D721Med (cell line): ENCODE results near the gene C7orf25.

Experiments used
- DNase-seq: peaks from one replicate; pipeline ENCODE4 v3.0.0; 2011; ENCODE audit warnings: low spot score; ENCODE audit not compliant: insufficient read length
- FAIRE-seq: peaks from 2 replicates; lab custom pipeline; 2011; peaks lifted over from hg19 to GRCh38; lab: Jason Lieb, UNC
- TF ChIP-seq, protein P1 (sequence below): IDR thresholded peaks from 2 replicates; pipeline ENCODE4 v1.5.1; 2012; ENCODE audit warnings: mild to moderate bottlenecking, control low read depth; ENCODE audit not compliant: insufficient read depth; ENCODE audit errors: missing control alignments

The C7orf25 gene

GRCh38 chr7:42950417-42950816 lies 38.5 kb upstream of the C7orf25 start:
- FAIRE-seq: no peak
- DNase-seq: no peak
- TF ChIP-seq, protein P1, sequence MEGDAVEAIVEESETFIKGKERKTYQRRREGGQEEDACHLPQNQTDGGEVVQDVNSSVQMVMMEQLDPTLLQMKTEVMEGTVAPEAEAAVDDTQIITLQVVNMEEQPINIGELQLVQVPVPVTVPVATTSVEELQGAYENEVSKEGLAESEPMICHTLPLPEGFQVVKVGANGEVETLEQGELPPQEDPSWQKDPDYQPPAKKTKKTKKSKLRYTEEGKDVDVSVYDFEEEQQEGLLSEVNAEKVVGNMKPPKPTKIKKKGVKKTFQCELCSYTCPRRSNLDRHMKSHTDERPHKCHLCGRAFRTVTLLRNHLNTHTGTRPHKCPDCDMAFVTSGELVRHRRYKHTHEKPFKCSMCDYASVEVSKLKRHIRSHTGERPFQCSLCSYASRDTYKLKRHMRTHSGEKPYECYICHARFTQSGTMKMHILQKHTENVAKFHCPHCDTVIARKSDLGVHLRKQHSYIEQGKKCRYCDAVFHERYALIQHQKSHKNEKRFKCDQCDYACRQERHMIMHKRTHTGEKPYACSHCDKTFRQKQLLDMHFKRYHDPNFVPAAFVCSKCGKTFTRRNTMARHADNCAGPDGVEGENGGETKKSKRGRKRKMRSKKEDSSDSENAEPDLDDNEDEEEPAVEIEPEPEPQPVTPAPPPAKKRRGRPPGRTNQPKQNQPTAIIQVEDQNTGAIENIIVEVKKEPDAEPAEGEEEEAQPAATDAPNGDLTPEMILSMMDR: no peak

- TF ChIP-seq, protein P1: no peak
- FAIRE-seq (no peak), DNase-seq (no peak)
These were observed 35.7 kb upstream of the C7orf25 start for GRCh38 chr7:42947521-42947920.

GRCh38 chr7:42946627-42946950 lies 34.7 kb upstream of the C7orf25 start:
- TF ChIP-seq, protein P1: no peak
- DNase-seq (no peak), FAIRE-seq (no peak)

- no peak for FAIRE-seq
- TF ChIP-seq, protein P1: no peak
These were observed 34.2 kb upstream of the C7orf25 start for GRCh38 chr7:42945821-42946626.

DNA sequence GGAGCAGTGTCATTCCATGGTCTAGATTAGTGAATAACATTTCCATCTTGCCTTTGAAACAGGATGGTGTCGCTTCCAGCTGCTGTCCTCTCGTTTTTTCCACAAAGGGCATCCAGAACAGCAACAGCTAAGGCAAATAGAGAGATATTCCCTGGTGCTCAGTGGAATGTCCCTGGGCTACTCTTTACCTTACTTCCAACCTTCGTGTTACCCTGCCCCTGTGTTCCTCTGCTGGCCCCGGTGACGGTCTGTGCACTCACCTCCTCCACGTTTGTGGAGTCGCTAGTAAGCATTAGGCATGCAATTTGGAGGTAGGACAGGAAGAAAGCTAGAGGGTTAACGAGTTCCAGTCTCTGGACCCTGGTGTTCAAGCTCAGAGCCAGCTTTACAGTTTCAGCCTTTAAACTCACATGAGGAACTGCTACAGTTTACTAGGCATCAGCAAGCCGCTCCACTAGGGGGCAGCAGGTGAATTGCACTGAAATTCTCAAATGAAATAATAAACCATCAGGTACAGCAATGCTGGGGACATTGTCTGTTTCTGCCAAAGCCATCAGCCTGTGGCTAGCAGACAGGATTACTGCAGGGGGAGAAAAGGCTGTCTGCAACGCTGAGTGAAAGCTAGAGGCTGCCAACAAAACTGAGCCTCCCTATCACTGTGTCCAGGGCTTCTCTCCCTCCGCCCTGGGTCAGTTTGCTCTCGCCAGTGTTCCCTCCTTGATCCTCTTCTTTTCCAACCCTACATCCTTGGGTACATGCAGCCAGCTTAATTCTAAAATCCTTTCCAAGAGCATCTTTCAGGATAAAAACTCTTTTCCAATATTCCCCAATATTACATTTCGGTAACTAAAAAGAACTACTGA lies 29.3 kb upstream of the C7orf25 start:
- peak; percentile 41 for DNase-seq
- FAIRE-seq: no peak
- TF ChIP-seq, protein P1: peak; percentile 89

More at GRCh38 chr7:42945821-42946626, 34.2 kb upstream of the C7orf25 start:
- no peak for DNase-seq

- TF ChIP-seq, protein P1: no peak
- DNase-seq: no peak
- FAIRE-seq: no peak
These were observed 27.8 kb upstream of the C7orf25 start for GRCh38 chr7:42939457-42940240.
